IMR-90 (cell line): ENCODE results near the gene RBM10. TPM values are rescaled to one million over a fixed set of nuclear protein-coding genes. Genes with fewer than 3 reads are reported as not detected.

Source experiments
- ATAC-seq: fragments of 200-7000 bp; cut with Tn5 transposase; 2 replicates; pipeline ENCODE4 v1.9.1; 2020; ENCODE audit warnings: low read depth, mild to moderate bottlenecking, moderate library complexity
- BruUV-seq: library from RNA; stranded (reverse); fragments of 400-500 nt; replicated peaks from 2 replicates; lab custom pipeline; 2021; lab: Mats Ljungman, UMichigan
- CTCF ChIA-PET: fragments of 300-600 bp; formaldehyde crosslinking; extraction: SDS; loops from one replicate; lab custom pipeline; 2021; ENCODE audit warnings: antibody characterized with exemption; lab: Yijun Ruan, JAX
- POLR2A ChIA-PET: fragments of 300-600 bp; sonication (Branson Sonifier 250); formaldehyde crosslinking; loops from one replicate; lab custom pipeline; 2022; ENCODE audit warnings: antibody characterized with exemption; ENCODE audit not compliant: unreplicated experiment; lab: Charles Lee
- DNase-seq: peaks from one replicate; pipeline ENCODE4 v3.0.0; 2013
- H2AFZ ChIP-seq: replicated peaks from 2 replicates; pipeline ENCODE3; 2013; ENCODE audit warnings: low read length, mild to moderate bottlenecking; ENCODE audit not compliant: poor library complexity
- H2AK5ac ChIP-seq: 2 replicates; pipeline ENCODE4 v1.6.1; 2013; ENCODE audit warnings: low read depth, low read length, inconsistent platforms
- H2AK9ac ChIP-seq: replicated peaks from 2 replicates; pipeline ENCODE3; 2013; ENCODE audit warnings: mild to moderate bottlenecking, low read depth, low read length, moderate library complexity; ENCODE audit not compliant: poor library complexity
- H2BK120ac ChIP-seq: 2 replicates; pipeline ENCODE4 v1.6.1; 2013; ENCODE audit warnings: low read depth, low read length, inconsistent platforms
- H2BK15ac ChIP-seq: 3 replicates; pipeline ENCODE4 v1.6.1; 2013; ENCODE audit warnings: low read depth, low read length, inconsistent platforms
- H2BK20ac ChIP-seq: 2 replicates; pipeline ENCODE4 v1.6.1; 2013; ENCODE audit warnings: low read depth, mild to moderate bottlenecking, inconsistent platforms, low read length, moderate library complexity
- H2BK5ac ChIP-seq: 2 replicates; pipeline ENCODE4 v1.6.1; 2013; ENCODE audit warnings: mild to moderate bottlenecking, low read depth, low read length, inconsistent platforms; ENCODE audit not compliant: poor library complexity, severe bottlenecking
- H3K14ac ChIP-seq: replicated peaks from 2 replicates; pipeline ENCODE4 v1.6.1; 2013; ENCODE audit warnings: low read depth, low read length, inconsistent platforms
- H3K18ac ChIP-seq: 2 replicates; pipeline ENCODE4 v1.6.1; 2013; ENCODE audit warnings: low read depth, low read length, control low read depth
- H3K23ac ChIP-seq: 2 replicates; pipeline ENCODE4 v1.6.1; 2013; ENCODE audit warnings: low read depth, low read length, inconsistent platforms
- H3K27ac ChIP-seq: 2 replicates; pipeline ENCODE4 v1.5.1; 2013; ENCODE audit warnings: mild to moderate bottlenecking, control low read depth, low read length; ENCODE audit not compliant: insufficient read depth
- H3K27me3 ChIP-seq: 2 replicates; pipeline ENCODE4 v1.6.1; 2013; ENCODE audit warnings: low read length; ENCODE audit not compliant: control insufficient read depth, insufficient read depth
- H3K36me3 ChIP-seq: 2 replicates; pipeline ENCODE4 v1.6.1; 2013; ENCODE audit warnings: low read length, mixed read lengths; ENCODE audit not compliant: control insufficient read depth, insufficient read depth
- H3K4ac ChIP-seq: 2 replicates; pipeline ENCODE4 v1.6.1; 2013; ENCODE audit warnings: low read depth, low read length, inconsistent platforms
- H3K4me1 ChIP-seq: 2 replicates; pipeline ENCODE4 v1.6.1; 2013; ENCODE audit warnings: low read length, mixed read lengths; ENCODE audit not compliant: control insufficient read depth, insufficient read depth
- H3K4me2 ChIP-seq: 2 replicates; pipeline ENCODE4 v1.6.1; 2013; ENCODE audit warnings: low read depth, mild to moderate bottlenecking, control low read depth, low read length, moderate library complexity
- H3K4me3 ChIP-seq: 2 replicates; pipeline ENCODE4 v1.5.1; 2013; ENCODE audit warnings: low read depth, mild to moderate bottlenecking, control low read depth, low read length, moderate library complexity; ENCODE audit not compliant: insufficient read depth
- H3K56ac ChIP-seq: 2 replicates; pipeline ENCODE4 v1.6.1; 2013; ENCODE audit warnings: low read length, inconsistent platforms; ENCODE audit not compliant: insufficient read depth; ENCODE audit errors: extremely low read depth
- H3K79me1 ChIP-seq, 2 experiments: 2 replicates each; pipeline ENCODE4 v1.6.1; 2013; ENCODE audit warnings: low read length in 2 of 2, inconsistent platforms in 1 of 2, low read depth in 1 of 2
- H3K9ac ChIP-seq: 2 replicates; pipeline ENCODE4 v1.6.1; 2013; ENCODE audit warnings: low read depth, low read length, control low read depth
- H3K9me1 ChIP-seq: 2 replicates; pipeline ENCODE4 v1.6.1; 2013; ENCODE audit warnings: low read length, inconsistent platforms; ENCODE audit not compliant: insufficient read depth
- H3K9me3 ChIP-seq: 2 replicates; pipeline ENCODE4 v1.6.1; 2013; ENCODE audit warnings: low read length; ENCODE audit not compliant: control insufficient read depth, insufficient read depth
- H4K20me1 ChIP-seq: 2 replicates; pipeline ENCODE4 v1.6.1; 2013; ENCODE audit warnings: low read length, inconsistent platforms; ENCODE audit not compliant: insufficient read depth
- H4K5ac ChIP-seq: 2 replicates; pipeline ENCODE4 v1.6.1; 2013; ENCODE audit warnings: mild to moderate bottlenecking, low read depth, low read length, control low read depth
- H4K8ac ChIP-seq, 2 experiments: 2 replicates each; pipeline ENCODE4 v1.6.1; 2013; ENCODE audit warnings: low read depth in 2 of 2, low read length in 2 of 2, control low read depth in 1 of 2, inconsistent platforms in 1 of 2
- H4K91ac ChIP-seq: 2 replicates; pipeline ENCODE4 v1.6.1; 2013; ENCODE audit warnings: low read depth, low read length, inconsistent platforms; ENCODE audit not compliant: insufficient read depth
- NFE2L2 ChIP-seq: fragments of 150-350 bp; IDR thresholded peaks from 2 replicates; pipeline ENCODE4 v1.6.1; 2016; ENCODE audit warnings: low read depth, mild to moderate bottlenecking, low read length
- POLR2A ChIP-seq: IDR thresholded peaks from 2 replicates; pipeline ENCODE4 v1.6.1; 2012; ENCODE audit warnings: mild to moderate bottlenecking, low read depth, low read length
- SMC3 ChIP-seq: fragments of 150-350 bp; IDR thresholded peaks from 2 replicates; pipeline ENCODE4 v1.6.1; 2016; ENCODE audit warnings: low read depth, mild to moderate bottlenecking, antibody characterized with exemption, low read length, moderate library complexity
- WGBS, 2 experiments: methylation state at CpG; one replicate each; pipeline versions ENCODE4 v1.1.5 to v1.1.7; 2013; ENCODE audit warnings: missing lambda C conversion rate in 2 of 2; ENCODE audit not compliant: insufficient read length in 1 of 2; ENCODE audit errors: extremely low coverage in 2 of 2; 5-methylcytosine and 5-hydroxymethylcytosine counted together
- dilution Hi-C: fragments of 300-500 bp; cut with HindIII; formaldehyde crosslinking; loops from one replicate; pipeline ENCODE4 v1.14.3; 2018; ENCODE audit warnings: low sequenced_read_pairs; ENCODE audit not compliant: unreplicated experiment
- in situ Hi-C: fragments of 300-500 bp; cut with MboI; formaldehyde crosslinking; loops from 3 replicates; pipeline ENCODE4 v1.14.3; 2019; ENCODE audit warnings: low sequenced_read_pairs, inconsistent platforms, mixed read lengths
- intact Hi-C: fragments of 100-400 bp; cut with micrococcal nuclease; formaldehyde crosslinking; loops from 2 replicates; pipeline ENCODE4 v1.10.0; 2022
- polyA plus RNA-seq, 3 experiments: library from polyadenylated mRNA; depleted of rRNA; stranded (reverse); fragments of >200 nt; gene quantifications; 2 replicates each; pipeline ENCODE4 v1.2.3, GENCODE V29; 2012; ENCODE audit warnings: low replicate concordance in 1 of 3
- total RNA-seq: library from RNA; depleted of rRNA; stranded (reverse); fragments of >200 nt; gene quantifications from 2 replicates; pipeline ENCODE4 v1.2.3, GENCODE V29; 2012

Gene RBM10
- total and polyA plus RNA-seq, 2 of the 4 experiments (the other 2 are of a cell fraction) = 33.4 to 36.0 TPM

DNA sequence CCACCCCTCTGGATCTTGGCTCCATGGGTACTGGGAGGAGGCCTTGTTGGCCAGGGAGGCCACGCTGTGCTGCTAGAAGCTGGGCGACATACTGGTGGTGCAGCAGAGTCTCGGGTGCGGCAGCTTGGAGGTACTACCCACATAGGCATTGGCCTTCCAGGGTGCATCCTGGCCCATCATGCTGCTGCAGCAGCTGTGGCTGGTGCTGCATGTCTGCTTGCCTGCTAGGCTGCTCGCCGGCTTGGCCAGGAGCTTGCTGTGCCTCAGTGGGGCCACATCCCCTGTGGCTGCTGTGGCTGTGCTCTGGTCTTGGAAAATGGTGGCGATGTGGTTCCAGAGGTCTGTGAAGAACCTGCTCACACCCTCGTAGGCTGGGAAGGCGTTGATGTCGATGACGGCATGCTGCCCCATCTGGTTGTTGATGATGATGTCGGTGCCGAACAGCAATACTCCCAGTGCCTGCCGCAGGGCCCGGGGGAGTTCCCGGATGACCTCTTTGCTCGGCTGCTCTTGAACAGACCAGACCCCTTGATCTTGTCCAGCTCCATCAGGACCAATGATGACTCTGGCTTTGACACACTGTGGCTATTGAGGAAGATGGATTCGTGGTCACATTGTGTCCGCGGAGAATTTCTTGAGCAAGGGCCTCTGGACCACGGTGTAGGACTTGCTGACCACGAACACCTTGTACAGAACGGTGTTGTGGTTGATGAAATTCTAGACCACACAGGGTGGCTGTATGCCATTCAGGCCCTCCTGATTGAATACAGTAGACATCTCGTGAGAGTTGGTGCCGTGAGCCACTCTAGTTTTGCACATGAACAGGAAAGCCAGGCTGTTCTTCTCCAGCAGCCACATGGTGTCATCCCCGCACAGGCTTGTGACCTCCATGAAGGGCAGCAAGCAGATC is 11.8 kb downstream of the RBM10 start (continued):
- TF ChIP-seq NFE2L2 = no peak
- no peak for TF ChIP-seq POLR2A

DNA sequence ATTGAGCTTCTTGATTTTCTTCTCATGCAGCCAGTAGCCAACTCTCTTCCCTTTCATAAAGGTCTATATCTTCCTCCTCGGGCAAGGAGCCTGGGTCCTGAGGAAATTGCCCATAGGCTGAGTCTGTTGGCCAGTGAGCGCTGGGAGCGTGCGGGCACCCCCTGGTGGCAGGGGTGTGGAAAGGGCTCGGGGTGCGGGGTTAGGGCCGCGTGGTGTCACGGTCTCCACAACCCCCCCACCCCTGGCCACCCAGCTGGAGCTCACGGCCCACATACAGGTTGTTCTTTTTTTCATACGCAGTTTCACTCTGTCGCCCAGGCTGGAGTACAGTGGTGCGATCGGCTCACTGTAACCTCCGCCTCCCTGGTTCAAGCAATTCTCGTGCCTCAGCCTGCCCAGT is 13.1 kb downstream of the RBM10 start:
- Histone ChIP-seq H2BK20ac (no peak overlapping the region), H3K14ac (no peak overlapping the region), H2BK15ac (no peak overlapping the region), H2BK120ac (no peak overlapping the region), H4K91ac (no peak overlapping the region), H3K9me1 (no peaks in the 10 kb centered on the region), H3K27me3 (no peaks in the 10 kb centered on the region; the same call in 1 of the 2 replicates), H3K79me1 (peaks cover 3 to 15% of the 10 kb centered on the region in 2 experiments; a peak in 3 of 4 replicates), H4K20me1 (peaks cover 19% of the 10 kb centered on the region), H4K5ac (no peak overlapping the region), H3K4me3 (no peak overlapping the region), H2AK5ac (no peak overlapping the region), H3K4ac (no peak overlapping the region), H3K4me2 (no peak overlapping the region), H3K36me3 (peaks cover 21% of the 10 kb centered on the region), H3K9ac (no peak overlapping the region), H3K56ac (no peak overlapping the region), H2AFZ (no peak overlapping the region), H3K9me3 (no peaks in the 10 kb centered on the region; the same call in 1 of the 2 replicates), H3K27ac (no peak overlapping the region), H3K18ac (no peak overlapping the region), H4K8ac (no peak overlapping the region), H3K4me1 (no peaks in the 10 kb centered on the region), H3K23ac (no peak overlapping the region), H2BK5ac (no peak overlapping the region), H2AK9ac (no peak overlapping the region)
- no peak for TF ChIP-seq SMC3
- CTCF ChIA-PET = no interaction called here
- intact Hi-C loops = no loop called here
- no peak for ATAC-seq
- dilution Hi-C loops = no loop called here
- no peak for DNase-seq
- 93% methylated on average over 5 of the region's 16 CpGs; no CpG with 5 or more reads in 1 of the 2 experiments for WGBS, 2 experiments
- POLR2A ChIA-PET = no interaction called here
- in situ Hi-C loops = no loop called here
- no TSS peak for BruUV-seq
